H1 (cell line): Measurements from ENCODE around the gene PARM1.

ENCODE experiments used
- BCL11A ChIP-seq, 2 experiments: IDR thresholded peaks; one replicate each; pipeline ENCODE4 v1.6.1; 2011; ENCODE audit warnings: low read depth in 2 of 2, low read length in 2 of 2, mild to moderate bottlenecking in 2 of 2
- CTCF ChIP-seq, 3 experiments: IDR thresholded peaks; 1 replicate in 2 of 3; 2 replicates in 1 of 3; pipeline versions ENCODE4 v1.5.1 to v1.6.1; 2011; ENCODE audit warnings: low read length in 3 of 3, mild to moderate bottlenecking in 3 of 3, inconsistent platforms in 2 of 3, low read depth in 1 of 3, moderate library complexity in 1 of 3; ENCODE audit not compliant: insufficient read depth in 1 of 3; ENCODE audit errors: control extremely low read depth in 1 of 3
- EP300 ChIP-seq, 2 experiments: IDR thresholded peaks; 1 replicate in 1 of 2; 2 replicates in 1 of 2; pipeline ENCODE4 v1.6.1; 2011 to 2012; ENCODE audit warnings: low read depth in 2 of 2, low read length in 2 of 2, mild to moderate bottlenecking in 2 of 2, borderline replicate concordance in 1 of 2, inconsistent platforms in 1 of 2, moderate library complexity in 1 of 2
- HDAC6 ChIP-seq: IDR thresholded peaks from one replicate; pipeline ENCODE4 v1.7.1; 2012; ENCODE audit warnings: low read depth, mild to moderate bottlenecking, inconsistent platforms, low read length, moderate library complexity
- POLR2AphosphoS5 ChIP-seq: IDR thresholded peaks from 2 replicates; pipeline ENCODE4 v1.6.1; 2011; ENCODE audit warnings: low read depth, low read length
- SIN3A ChIP-seq, 2 experiments: IDR thresholded peaks in 1 of 2; conservative IDR thresholded peaks in 1 of 2; 2 replicates each; pipeline ENCODE4 v1.6.1; 2011 to 2012; ENCODE audit warnings: low read length in 2 of 2, improper control_type of control experiment in 1 of 2, low read depth in 1 of 2, mild to moderate bottlenecking in 1 of 2
- SUZ12 ChIP-seq: fragments of 200-600 bp; sonication (generic); IDR thresholded peaks from 2 replicates; pipeline ENCODE4 v1.6.1; 2012; ENCODE audit warnings: mild to moderate bottlenecking, inconsistent platforms, low read length, moderate library complexity, mixed read lengths

DNA sequence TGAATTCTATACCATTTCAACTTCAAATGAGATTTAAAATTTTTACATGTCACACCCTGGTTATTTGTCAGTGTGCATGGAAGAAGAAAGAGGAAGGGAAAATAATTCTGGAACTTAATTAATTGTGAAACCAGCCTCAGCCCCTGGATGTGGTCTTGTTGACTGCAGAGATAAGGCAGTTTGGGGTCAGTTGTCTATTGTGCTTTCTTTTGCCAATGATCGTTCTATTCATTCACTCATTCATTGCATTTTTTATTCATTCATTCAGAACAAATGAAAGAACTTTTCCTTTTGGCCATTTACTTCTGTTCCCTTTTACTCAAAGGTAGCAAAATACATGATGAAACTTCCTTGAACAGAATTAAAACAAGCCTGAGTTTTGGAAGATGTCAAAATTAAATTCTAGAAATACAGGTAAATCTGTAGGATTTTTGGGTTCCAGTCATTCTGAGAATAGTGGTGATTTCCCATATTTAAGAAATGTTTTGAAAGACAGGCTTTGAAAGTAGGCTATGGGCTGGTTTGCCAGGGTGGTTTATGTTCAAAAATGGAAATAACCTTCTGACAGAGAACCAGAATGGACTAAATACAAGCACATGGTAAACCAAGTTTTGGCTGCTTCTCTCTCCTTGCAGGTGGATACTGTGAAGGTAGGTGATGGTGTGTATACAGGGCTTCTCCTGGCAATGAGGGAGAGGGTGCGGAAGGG, 35.7 kb downstream of the PARM1 start:
- TF ChIP-seq EP300 (IDR thresholded peaks at IDR 0.05; ENCODE audit: borderline replicate concordance in 1 of 2, low read depth in 2 of 2, low read length in 2 of 2) (no peak), CTCF (IDR thresholded peaks at IDR 0.05; ENCODE audit: control extremely low read depth in 1 of 3, insufficient read depth in 1 of 3, low read depth in 1 of 3, low read length in 3 of 3) (no peak), BCL11A (IDR thresholded peaks at IDR 0.05; ENCODE audit: low read depth in 2 of 2, low read length in 2 of 2) (no peak), SUZ12 (no peak), SIN3A (conservative IDR thresholded peaks at IDR 0.05 in 1 of 2, IDR thresholded peaks at IDR 0.05 in 1 of 2; ENCODE audit: low read depth in 1 of 2, low read length in 2 of 2) (no peak), HDAC6 (no peak), POLR2AphosphoS5 (no peak)
